NCI-H345 (cell line): ENCODE data around the gene SNX32.
"Not testable (repeated sequence)": the region's sequence is repeated elsewhere in the genome, so short reads cannot be mapped to it uniquely, and the experiment has no call there.

Experiments used
- DNase-seq: peaks from one replicate; lab custom pipeline; 2025; lab: John Stamatoyannopoulos, UW

Gene SNX32

DNA sequence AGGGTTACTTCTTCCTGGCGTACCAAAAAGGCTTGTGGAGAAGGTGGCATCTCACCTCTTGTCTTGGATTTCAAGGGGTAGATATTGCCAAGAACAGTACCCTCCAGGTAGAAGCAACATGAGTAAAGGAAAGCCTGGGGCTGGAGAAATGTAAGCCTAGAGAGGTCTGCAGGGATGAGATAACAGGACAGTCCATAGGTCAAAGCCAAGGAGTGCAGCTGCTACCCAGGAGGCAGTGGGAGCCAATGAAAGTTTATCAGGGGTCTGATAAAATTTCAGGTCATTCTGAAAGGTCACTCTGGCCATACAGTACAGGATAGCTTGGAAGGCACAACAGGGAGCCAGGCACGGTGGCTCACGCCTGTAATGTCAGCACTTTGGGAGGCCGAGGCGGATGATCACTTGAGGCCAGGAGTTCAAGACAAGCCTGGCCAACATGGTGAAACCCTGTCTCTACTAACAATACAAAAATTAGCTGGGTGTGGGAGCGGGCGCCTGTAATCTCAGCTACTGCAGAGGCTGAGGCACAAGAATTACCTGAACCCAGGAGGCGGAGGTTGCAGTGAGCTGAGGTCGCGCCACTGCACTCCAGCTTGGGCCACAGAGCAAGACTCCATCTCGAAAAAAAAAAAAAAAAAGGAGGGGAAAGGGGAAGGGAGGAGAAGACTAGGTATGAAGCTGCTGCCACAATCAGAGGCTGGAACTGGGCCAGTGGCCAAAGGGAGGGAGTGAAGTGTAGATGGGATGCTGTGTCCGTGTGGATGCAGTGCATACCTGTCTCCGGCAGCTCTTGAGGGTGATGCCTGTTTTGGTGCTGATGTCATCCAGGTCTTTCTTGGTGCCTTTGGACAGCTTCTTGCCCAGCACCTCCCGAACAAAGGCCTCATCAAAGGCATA, 53.3 kb downstream of the SNX32 start:
- no peak for DNase-seq

- no peak for DNase-seq
Observed at GRCh38 chr11:65887723-65888162, 54.0 kb downstream of the SNX32 start.

- DNase-seq, result peak; percentile 97
Observed at GRCh38 chr11:65888163-65888814, 54.5 kb downstream of the SNX32 start, which contains the start of gene FIBP. FIBP (minus strand) TSS chr11:65888471; CDS start chr11:65888418, 53 bp downstream.

DNA sequence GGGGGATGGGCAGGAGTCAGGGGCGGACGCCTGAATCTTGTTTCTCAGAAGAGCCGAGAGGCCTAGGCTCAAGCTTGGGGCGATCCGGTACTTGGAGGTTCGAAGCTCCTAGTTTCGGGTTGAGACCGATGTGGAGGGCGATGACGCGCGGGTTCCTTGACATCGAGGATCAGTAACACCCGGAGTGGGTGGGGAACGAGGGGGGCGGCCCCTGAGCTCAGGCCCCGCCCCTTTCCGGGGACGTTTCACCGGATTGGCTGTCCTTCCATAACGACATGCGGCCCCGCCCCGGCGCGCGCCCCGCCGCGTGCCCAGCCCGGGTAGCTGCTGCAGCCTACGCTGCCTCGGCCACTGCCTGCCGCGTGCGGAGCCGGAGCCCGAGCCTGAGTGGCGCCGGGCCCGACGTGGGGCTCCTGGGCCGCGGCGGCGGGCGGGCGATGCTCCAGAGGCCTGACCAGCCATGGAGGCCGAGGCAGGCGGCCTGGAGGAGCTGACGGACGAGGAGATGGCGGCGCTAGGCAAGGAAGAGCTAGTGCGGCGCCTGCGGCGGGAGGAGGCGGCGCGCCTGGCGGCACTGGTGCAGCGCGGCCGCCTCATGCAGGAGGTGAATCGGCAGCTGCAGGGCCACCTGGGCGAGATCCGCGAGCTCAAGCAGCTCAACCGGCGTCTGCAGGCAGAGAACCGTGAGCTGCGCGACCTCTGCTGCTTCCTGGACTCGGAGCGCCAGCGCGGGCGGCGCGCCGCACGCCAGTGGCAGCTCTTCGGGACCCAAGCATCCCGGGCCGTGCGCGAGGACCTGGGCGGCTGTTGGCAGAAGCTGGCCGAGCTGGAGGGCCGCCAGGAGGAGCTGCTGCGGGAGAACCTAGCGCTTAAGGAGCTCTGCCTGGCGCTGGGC, 56.8 kb downstream of the SNX32 start, which contains the start of gene CCDC85B:
Gene CCDC85B (plus strand): TSS at position 350 of the 895 bp plus-strand sequence. CDS start 111 bp downstream, at position 461.
- peak; percentile 97 for DNase-seq

DNA sequence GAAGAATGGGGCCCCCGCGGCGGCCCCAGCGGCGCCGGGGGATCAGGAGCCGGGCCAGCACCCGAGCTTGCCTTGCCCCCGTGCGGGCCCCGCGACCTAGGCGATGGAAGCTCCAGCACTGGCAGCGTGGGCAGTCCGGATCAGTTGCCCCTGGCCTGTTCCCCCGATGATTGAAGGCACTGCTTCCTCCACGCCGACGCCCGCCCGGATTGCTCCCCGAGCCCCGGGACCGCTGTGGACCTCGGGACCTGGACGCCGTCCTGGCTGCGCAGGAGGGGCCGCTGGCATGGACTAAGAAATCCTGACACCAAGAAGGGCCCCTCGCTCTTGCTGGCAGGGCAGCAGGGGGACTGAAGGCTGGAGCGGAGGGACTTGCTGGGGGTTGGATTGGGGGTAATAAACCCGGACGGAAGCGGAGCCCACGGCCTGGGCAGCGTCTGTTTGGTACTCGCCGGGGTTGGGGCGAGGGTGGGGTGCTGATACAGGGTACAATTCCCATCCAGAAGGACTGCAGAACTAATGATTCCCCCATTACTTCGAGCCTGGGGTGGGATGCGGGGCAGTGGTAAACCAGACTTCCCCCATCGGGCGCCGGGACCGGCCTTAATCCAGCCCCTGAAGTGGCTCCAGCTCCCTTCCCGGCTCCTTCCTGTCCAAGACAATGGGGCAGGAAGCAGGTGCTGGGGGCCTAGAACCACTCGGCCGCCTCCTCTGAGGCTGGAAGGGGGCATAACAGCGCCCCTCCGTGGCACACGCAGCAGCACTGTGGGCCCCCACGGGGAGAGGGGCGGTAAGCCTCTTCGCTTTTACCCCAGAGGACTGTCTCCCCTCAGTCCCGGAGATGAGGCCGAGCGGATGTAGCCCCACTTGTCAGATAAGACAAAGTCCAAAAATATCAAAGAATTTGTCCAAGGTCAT, 57.7 kb downstream of the SNX32 start:
- DNase-seq, result no peak

GRCh38 chr11:65892137-65892540, 58.4 kb downstream of the SNX32 start:
- not testable (repeated sequence) for DNase-seq

- DNase-seq, result no peak
Observed at GRCh38 chr11:65892661-65893317, 59.0 kb downstream of the SNX32 start.

- no peak for DNase-seq
Observed at GRCh38 chr11:65894034-65894591, 60.4 kb downstream of the SNX32 start.

DNA sequence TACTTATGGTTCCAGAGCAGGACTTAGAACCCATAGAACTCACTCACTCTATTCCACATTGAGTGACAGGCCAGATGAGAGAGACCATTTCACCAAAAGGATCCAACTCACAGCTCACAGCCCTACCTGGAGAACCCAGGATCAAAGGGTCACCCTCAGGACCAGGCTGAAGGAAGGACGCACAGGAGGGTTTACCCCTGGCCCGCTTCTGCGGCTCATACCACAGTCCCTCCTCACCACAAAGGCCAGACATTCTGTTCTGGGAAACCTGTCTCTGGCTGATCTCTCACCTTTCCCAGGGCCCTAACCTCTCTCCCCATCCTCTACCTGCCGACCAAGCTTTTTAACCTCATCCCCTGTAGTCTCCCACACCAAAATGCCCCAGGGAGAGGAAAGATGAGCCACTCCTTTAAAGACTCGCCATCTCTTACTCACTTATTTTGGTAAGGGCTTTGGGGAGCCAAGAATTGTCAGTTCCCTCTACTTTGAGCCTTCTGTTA, 61.8 kb downstream of the SNX32 start:
- DNase-seq, result no peak

- DNase-seq, result no peak
Observed at GRCh38 chr11:65896034-65896999, 62.6 kb downstream of the SNX32 start.

DNA sequence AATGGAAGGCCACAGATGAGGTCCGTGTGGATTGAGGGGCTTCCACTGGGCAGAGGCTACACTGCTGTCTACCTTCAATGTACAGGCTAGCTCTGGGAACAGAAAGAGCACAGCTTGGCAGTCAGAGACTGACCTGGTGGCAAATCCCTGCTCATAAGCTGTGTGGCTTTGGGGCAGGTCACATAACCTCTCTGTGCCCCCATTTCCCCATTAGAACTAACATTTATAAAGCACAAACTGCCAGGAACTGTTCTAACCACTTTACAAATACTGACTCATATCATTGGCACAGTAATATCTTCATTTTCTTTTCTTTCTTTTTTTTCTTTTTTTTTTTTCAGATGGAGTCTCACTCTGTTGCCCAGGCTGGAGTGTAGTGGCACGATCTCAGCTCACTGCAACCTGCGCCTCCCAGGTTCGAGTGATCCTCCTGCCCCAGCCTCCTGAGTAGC, 63.3 kb downstream of the SNX32 start:
- DNase-seq, result no peak

- no peak for DNase-seq
Observed at GRCh38 chr11:65898656-65899355, 65.0 kb downstream of the SNX32 start.

DNA sequence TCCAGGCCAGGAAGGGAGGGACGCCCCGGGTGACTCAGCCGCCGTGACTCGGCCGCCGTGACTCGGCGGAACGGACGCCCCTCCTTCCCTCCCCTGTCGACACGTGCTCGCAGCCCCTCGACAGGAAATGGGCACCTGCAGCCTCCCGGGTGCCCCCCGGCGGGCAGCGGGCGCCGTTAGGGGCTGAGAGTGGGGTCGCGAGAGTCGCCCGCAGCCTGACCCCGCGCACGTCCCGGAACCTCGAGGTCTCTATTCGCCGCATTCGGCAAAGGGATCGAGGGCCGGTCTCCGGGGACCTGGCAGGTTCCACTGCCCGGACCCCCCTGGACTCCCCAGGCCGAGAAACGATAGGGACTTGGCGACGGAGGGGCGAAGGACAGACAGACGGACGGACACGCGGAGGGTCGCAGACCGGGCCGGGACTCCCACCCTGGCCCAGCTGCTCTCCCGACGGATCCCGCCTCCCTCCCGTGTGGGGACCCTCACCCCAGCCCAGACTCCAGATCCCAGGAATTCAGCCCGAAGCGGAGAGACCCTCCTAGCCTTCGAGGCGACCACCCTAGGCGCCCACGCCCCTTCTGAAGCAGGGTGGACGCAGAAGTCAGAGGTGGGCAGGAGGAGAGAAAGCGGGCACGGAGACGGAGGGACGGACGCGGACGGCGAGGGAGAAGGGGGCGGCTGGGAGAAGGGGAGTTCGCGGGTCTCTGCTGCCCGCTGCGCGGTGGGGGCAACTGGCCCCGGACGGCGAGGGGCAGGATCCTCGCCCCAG, 65.8 kb downstream of the SNX32 start:
- DNase-seq, result no peak

DNA sequence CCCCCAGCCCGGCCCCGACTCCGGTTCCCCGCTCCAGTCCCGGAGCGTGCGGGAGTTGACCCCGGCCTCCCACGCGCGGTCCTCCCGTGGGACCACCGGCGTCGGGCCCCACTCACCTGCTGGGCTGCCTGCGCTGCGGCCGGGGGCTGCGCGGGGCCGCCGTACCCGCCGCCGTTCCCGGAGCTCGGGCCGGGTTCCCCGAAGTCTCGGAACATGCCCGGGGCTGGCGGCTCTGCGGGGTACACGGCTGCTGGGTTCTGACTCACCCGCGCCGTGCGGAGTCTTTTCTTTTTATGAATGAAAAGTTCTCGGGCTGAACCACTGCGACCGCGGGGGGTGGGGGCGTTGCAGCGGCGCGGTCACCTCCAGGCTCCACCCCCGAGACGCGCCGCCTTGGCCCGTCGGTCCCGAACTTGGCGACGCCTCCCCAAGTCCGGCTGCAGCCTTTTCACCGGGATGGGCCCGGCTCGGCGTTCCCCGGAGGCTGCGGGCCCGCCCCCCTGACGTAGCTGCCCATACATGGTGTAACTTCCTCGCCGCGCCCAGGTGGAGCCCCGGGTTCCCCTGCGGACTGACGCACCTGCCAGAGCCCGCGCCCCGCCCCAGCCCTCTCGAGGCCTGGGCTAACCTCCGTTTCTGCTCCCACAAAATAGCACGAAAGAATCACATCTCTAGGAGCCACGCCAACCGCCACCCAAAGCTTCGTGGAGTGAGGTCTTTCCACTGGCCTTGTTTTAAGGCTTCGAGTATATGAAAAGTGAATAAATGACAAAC, 66.5 kb downstream of the SNX32 start, which contains the start of gene FOSL1:
Gene FOSL1 (minus strand): TSS at position 264 of the 774 bp plus-strand sequence. CDS start 49 bp downstream, at position 215.
- DNase-seq, result peak; percentile 82

GRCh38 chr11:65900899-65901180, 67.1 kb downstream of the SNX32 start:
- no peak for DNase-seq

DNA sequence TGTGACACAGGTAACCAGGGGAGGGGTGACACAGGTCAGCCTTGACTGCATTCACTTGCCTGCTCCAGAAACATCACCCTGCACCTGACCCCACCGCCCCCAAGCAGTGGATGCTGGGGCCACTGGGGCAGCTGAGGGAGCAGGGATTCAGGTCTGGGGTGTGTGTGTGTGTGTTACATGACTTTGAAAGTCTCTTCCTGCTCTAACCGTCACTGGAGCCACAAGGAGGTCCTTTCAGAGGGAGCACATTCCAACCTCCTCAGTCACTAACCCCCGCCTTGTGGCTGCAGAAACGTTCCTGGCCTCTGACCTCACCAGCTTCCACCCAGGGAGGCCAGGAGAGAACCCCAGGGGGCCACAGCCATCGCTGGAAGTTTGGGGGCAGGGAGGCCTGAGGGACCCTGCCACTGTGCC, 69.3 kb downstream of the SNX32 start:
- no peak for DNase-seq
